Ovary (tissue), 9 donors: ENCODE results near the gene ADCY5. TPM values are rescaled to one million over a fixed set of nuclear protein-coding genes. Genes with fewer than 3 reads are reported as not detected.

Source experiments
- DNase-seq, 5 donors: peaks; one replicate each; pipeline ENCODE4 v3.0.0-alpha.2; 2019 to 2020
- H3K27ac ChIP-seq, 2 donors: fragments of 200-600 bp; one replicate each; pipeline versions ENCODE4 v1.5.1 to v1.8.0; 2019 to 2022
- H3K27me3 ChIP-seq: fragments of 200-600 bp; one replicate; pipeline ENCODE4 v1.8.0; 2022
- H3K36me3 ChIP-seq: fragments of 200-600 bp; sonication (generic); one replicate; pipeline ENCODE4 v1.5.1; 2019
- H3K4me1 ChIP-seq: one replicate; pipeline ENCODE4 v1.8.1; 2013; ENCODE audit warnings: mild to moderate bottlenecking, moderate library complexity; ENCODE audit not compliant: insufficient read depth
- H3K4me3 ChIP-seq: fragments of 200-600 bp; sonication (generic); one replicate; pipeline ENCODE4 v1.5.1; 2017
- H3K9me3 ChIP-seq, 2 donors: fragments of 200-600 bp in 1 of 2; sonication (generic) in 1 of 2; one replicate each; pipeline versions ENCODE4 v1.5.1 to v1.8.1; 2013 to 2019; ENCODE audit warnings: mild to moderate bottlenecking in 1 of 2, moderate library complexity in 1 of 2
- EP300 ChIP-seq: sonication (generic); formaldehyde crosslinking; IDR thresholded peaks from one replicate; pipeline ENCODE4 v1.6.1; 2017; ENCODE audit warnings: antibody characterized with exemption
- POLR2A ChIP-seq: fragments of 450-650 bp; IDR thresholded peaks from one replicate; pipeline ENCODE4 v1.6.1; 2017; ENCODE audit warnings: antibody characterized with exemption, mild to moderate bottlenecking, moderate library complexity
- WGBS, 3 donors: extraction: QIAGEN DNeasy Blood & Tissue Kit in 1 of 3; methylation state at CpG; one replicate each; pipeline versions ENCODE4 v1.1.5 to v1.1.7; 2013 to 2017; 5-methylcytosine and 5-hydroxymethylcytosine counted together
- intact Hi-C, 4 donors: fragments of 100-400 bp; cut with DNase I; formaldehyde crosslinking; loops; one replicate each; pipeline versions ENCODE4 v1.11.0 to v1.15.1; 2022 to 2023
- polyA plus RNA-seq, 2 donors: library from polyadenylated mRNA; stranded (reverse); fragments of 200-250 nt in 1 of 2; fragments of 350-450 nt in 1 of 2; fragmentation: Illumina TruSeq in 1 of 2; extraction: RNeasy Lipid Tissue Mini Kit (QIAGEN cat#74804) in 1 of 2; gene quantifications; one replicate each; pipeline ENCODE4 v1.2.3, GENCODE V29; 2013 to 2014
- total RNA-seq, 7 donors: library from RNA; depleted of rRNA in 2 of 7; stranded (reverse); fragments of >200 nt in 2 of 7; fragmentation: NEBNext Ultra II Directional in 3 of 7; extraction: Animal tissue kit (Norgen Biotek cat#: 25700) in 3 of 7; gene quantifications; one replicate each; pipeline versions ENCODE4 v1.1.0 to v1.2.4, GENCODE V29; 2016 to 2023
- TF ChIP-seq, protein P1 (sequence below), 3 donors: fragments of 450-650 bp in 2 of 3; fragments of 200-600 bp in 1 of 3; IDR thresholded peaks; one replicate each; pipeline versions ENCODE4 v1.5.1 to v1.8.0; 2016 to 2022; ENCODE audit warnings: antibody characterized with exemption in 3 of 3, mild to moderate bottlenecking in 1 of 3
- donor health status: DM: no; HTN: no; CAD: no; lungs with moderate emphysema.
- donor health status: DM: no; HTN: no; CAD: no.
- donor health status: Bipolar disorder and iron deficiency.
- donor health status: DM: yes; HTN: yes; CAD: no.
- donor health status: DM: no; HTN: no; CAD: no.
- donor health status: DM: yes; HTN: yes; CAD: no.

ADCY5 gene
- total and polyA plus RNA-seq, 9 donors = 5.3 to 36.2 (median 20.3) TPM

DNA sequence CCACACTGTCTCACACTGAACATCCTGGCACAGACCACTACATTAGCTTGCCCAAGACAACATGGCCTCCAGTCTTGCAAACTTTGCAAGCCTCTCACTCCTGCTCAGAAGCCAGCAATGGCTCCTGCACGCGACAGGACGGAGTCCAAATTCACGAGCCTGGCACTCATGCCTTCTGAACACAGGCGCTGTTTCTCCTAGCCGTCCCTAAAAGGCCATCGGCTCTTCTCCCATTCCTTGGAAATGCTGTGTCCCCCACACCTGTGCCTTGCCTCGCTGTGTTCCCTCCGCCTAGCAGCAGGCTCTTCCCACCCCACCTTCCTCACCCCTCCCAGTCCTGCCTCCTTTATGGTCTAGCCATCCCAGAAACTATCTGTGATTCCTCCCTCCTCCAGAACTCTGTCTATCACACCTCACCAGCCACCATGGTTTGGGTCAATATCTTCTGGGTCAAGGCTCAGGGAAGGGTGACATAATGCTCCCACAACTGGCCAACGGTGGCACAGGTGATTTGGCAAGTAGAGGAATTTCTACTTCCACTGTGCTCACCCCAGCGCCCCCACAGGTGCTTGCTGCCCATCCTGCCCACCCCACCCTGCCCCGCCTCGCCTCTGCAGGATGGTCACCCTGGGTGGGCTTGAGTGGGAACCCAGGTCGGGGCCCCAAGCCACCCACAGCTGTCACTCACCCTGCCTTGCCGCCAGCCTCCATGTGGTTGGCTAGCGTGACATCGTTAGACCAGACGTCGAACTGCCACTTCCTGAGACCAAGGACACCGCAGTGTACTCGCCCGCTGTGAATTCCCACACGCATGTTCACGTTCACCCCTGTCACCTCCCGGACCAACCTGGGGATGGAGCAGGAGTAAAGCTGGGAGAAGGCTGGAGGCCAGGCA, 120.7 kb downstream of the ADCY5 start:
- H3K27ac ChIP-seq = no peak overlapping the region
- no peak for DNase-seq
- WGBS, 3 donors = 75 to 85% (median 76%) methylated on average over 25 of the region's 25 CpGs
- no peaks in the 10 kb centered on the region for H3K27me3 ChIP-seq
- H3K36me3 ChIP-seq = no peaks in the 10 kb centered on the region
- H3K4me1 ChIP-seq = peaks cover 16% of the 10 kb centered on the region
- H3K9me3 ChIP-seq = no peaks in the 10 kb centered on the region
- TF ChIP-seq EP300 (no peak), POLR2A (no peak)
- TF ChIP-seq, protein P1, sequence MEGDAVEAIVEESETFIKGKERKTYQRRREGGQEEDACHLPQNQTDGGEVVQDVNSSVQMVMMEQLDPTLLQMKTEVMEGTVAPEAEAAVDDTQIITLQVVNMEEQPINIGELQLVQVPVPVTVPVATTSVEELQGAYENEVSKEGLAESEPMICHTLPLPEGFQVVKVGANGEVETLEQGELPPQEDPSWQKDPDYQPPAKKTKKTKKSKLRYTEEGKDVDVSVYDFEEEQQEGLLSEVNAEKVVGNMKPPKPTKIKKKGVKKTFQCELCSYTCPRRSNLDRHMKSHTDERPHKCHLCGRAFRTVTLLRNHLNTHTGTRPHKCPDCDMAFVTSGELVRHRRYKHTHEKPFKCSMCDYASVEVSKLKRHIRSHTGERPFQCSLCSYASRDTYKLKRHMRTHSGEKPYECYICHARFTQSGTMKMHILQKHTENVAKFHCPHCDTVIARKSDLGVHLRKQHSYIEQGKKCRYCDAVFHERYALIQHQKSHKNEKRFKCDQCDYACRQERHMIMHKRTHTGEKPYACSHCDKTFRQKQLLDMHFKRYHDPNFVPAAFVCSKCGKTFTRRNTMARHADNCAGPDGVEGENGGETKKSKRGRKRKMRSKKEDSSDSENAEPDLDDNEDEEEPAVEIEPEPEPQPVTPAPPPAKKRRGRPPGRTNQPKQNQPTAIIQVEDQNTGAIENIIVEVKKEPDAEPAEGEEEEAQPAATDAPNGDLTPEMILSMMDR (IDR thresholded peaks at IDR 0.05) = no peak
- H3K4me3 ChIP-seq = no peak overlapping the region
- intact Hi-C loops = loop anchor here (2.0 to 5.0 kb wide), 5 partner anchors 159 to 1799 kb away; no protein-coding TSS in a partner anchor

DNA sequence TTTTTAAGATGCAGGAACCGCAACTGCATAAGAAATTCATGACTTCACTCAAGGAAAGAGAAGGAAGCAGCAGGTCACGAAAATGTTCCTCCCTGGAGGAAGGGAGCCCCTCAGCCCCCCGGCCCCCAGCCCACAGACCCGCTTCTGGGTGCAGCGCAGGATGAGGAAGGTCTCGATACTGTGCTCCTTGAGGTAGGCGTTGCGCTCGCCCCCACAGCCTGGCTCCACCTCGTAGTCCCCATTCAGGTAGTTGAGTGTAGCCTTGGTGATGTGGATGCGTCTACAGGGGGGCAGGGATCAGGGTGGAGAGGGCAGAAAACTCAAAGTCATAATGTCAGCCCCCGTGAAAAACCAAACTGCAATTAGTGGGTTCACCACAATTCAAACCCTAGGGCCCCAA, 121.4 kb downstream of the ADCY5 start:
- Histone ChIP-seq H3K27ac (no peak overlapping the region), H3K9me3 (no peaks in the 10 kb centered on the region), H3K4me3 (no peak overlapping the region), H3K36me3 (no peaks in the 10 kb centered on the region), H3K4me1 (peaks cover 16% of the 10 kb centered on the region), H3K27me3 (no peaks in the 10 kb centered on the region)
- intact Hi-C loops = loop anchor here in 2 of 4 donors (5.0 kb wide), 3 partner anchors 160 to 1800 kb away; no protein-coding TSS in a partner anchor
- TF ChIP-seq, protein P1 (IDR thresholded peaks at IDR 0.05) = no peak
- TF ChIP-seq EP300 = no peak
- TF ChIP-seq POLR2A = no peak
- 91 to 96% (median 92%) methylated on average over 12 of the region's 12 CpGs for WGBS, 3 donors
- DNase-seq = no peak

DNA sequence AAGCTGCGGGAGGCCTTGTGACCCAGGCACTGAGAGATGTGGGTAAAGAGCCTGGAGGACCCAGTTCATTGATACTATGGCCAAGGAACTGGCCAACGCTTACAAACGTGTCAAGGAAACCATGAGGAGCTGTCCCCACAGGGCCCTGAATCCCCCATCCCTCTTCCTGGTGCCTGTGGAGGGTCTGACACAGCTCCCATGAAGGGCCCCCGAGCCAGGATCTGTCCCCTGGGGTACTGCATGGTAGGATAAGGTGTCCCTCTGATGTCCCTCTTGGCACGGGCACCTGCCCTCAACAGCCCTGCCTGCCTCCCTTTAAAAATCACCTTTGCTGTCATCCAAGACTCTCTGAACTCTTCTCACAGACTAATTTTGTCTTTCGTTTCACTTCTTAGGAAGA, 122.4 kb downstream of the ADCY5 start:
- H3K36me3 ChIP-seq = no peaks in the 10 kb centered on the region
- H3K27ac ChIP-seq = no peak overlapping the region
- WGBS, 3 donors = 82 to 89% (median 89%) methylated on average over 6 of the region's 6 CpGs
- TF ChIP-seq POLR2A = no peak
- TF ChIP-seq EP300 = no peak
- TF ChIP-seq, protein P1 (IDR thresholded peaks at IDR 0.05) = no peak
- intact Hi-C loops = loop anchor here in 2 of 4 donors (5.0 kb wide), 3 partner anchors 161 to 1801 kb away; no protein-coding TSS in a partner anchor
- no peaks in the 10 kb centered on the region for H3K9me3 ChIP-seq
- no peak for DNase-seq
- H3K27me3 ChIP-seq = no peaks in the 10 kb centered on the region
- H3K4me3 ChIP-seq = no peak overlapping the region
- peaks cover 13% of the 10 kb centered on the region for H3K4me1 ChIP-seq

DNA sequence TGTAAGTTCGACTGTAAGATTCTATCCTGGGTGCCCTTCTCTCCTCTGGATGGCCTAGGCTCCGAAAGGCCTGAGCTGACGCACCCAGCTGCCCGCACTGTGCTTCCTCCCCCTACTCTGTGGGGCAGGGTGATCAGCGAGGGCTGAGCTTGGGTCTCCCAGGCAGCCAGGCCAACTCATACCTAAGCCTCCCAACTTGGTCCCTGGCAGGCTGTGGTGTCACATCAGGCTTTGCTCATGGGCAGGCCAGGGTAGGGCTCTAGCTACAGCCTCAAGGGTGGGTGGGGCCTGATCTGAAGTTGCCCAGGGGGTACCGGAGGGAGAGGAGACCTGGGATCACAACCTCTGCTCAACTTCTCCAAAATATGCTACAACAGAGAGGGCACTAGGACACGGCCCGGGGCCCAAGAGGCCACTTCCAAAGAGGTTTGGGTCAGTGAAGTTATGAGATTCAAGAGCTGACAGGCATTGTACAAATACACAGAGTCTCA, 123.1 kb downstream of the ADCY5 start:
- Histone ChIP-seq H3K4me1 (peaks cover 10% of the 10 kb centered on the region), H3K9me3 (no peaks in the 10 kb centered on the region), H3K27ac (no peak overlapping the region), H3K4me3 (no peak overlapping the region), H3K36me3 (no peaks in the 10 kb centered on the region), H3K27me3 (no peaks in the 10 kb centered on the region)
- intact Hi-C loops = loop anchor here in 2 of 4 donors (5.0 kb wide), 3 partner anchors 161 to 1801 kb away; no protein-coding TSS in a partner anchor
- WGBS, 3 donors = 92 to 95% (median 93%) methylated on average over 8 of the region's 8 CpGs
- DNase-seq = no peak
- TF ChIP-seq POLR2A = no peak
